Osteocyte (in vitro differentiated cells): ENCODE data around the gene SMPD1. TPM values are rescaled to one million over a fixed set of nuclear protein-coding genes. Genes with fewer than 3 reads are reported as not detected.

Experiments used
- DNase-seq: peaks from one replicate; pipeline ENCODE4 v3.0.0; 2021; ENCODE audit warnings: mixed read lengths; ENCODE audit not compliant: unreplicated experiment; ENCODE audit errors: extremely low spot score
- H3K27ac Mint-ChIP-seq: one replicate; pipeline ENCODE4 v1.8.0; 2021; ENCODE audit warnings: mild to moderate bottlenecking, mixed read lengths; ENCODE audit not compliant: unreplicated experiment
- H3K27me3 Mint-ChIP-seq: one replicate; pipeline ENCODE4 v1.8.0; 2021; ENCODE audit warnings: mixed read lengths; ENCODE audit not compliant: unreplicated experiment
- H3K36me3 Mint-ChIP-seq: one replicate; pipeline ENCODE4 v1.8.0; 2021; ENCODE audit warnings: mixed read lengths; ENCODE audit not compliant: unreplicated experiment
- H3K4me1 Mint-ChIP-seq: one replicate; pipeline ENCODE4 v1.8.0; 2021; ENCODE audit warnings: mixed read lengths; ENCODE audit not compliant: unreplicated experiment
- H3K4me3 Mint-ChIP-seq: one replicate; pipeline ENCODE4 v1.8.0; 2021; ENCODE audit warnings: mild to moderate bottlenecking, moderate library complexity, mixed read lengths; ENCODE audit not compliant: unreplicated experiment
- H3K9me3 Mint-ChIP-seq: one replicate; pipeline ENCODE4 v1.8.0; 2021; ENCODE audit warnings: mixed read lengths; ENCODE audit not compliant: unreplicated experiment
- CTCF ChIP-seq: fragments of 200-600 bp; sonication (generic); IDR thresholded peaks from 2 replicates; pipeline ENCODE4 v1.5.0; 2021; ENCODE audit warnings: antibody characterized with exemption, mild to moderate bottlenecking, moderate library complexity
- total RNA-seq: library from RNA; stranded (reverse); gene quantifications from 2 replicates; pipeline ENCODE4 v1.2.1, GENCODE V29; 2021

SMPD1 gene
- total RNA-seq, 1 donor from 2014 or later, result 93.0 TPM

- no peak overlapping the region for H3K4me3 Mint-ChIP-seq
- H3K27me3 Mint-ChIP-seq, result peaks cover 11% of the 10 kb centered on the region
- DNase-seq, result no peak
- H3K4me1 Mint-ChIP-seq, result no peaks in the 10 kb centered on the region
- H3K27ac Mint-ChIP-seq, result no peak overlapping the region
- no peaks in the 10 kb centered on the region for H3K36me3 Mint-ChIP-seq
- TF ChIP-seq CTCF, result no peak
- H3K9me3 Mint-ChIP-seq, result no peaks in the 10 kb centered on the region
Measured at GRCh38 chr11:6377902-6378639, 12.2 kb upstream of the SMPD1 start.

DNA sequence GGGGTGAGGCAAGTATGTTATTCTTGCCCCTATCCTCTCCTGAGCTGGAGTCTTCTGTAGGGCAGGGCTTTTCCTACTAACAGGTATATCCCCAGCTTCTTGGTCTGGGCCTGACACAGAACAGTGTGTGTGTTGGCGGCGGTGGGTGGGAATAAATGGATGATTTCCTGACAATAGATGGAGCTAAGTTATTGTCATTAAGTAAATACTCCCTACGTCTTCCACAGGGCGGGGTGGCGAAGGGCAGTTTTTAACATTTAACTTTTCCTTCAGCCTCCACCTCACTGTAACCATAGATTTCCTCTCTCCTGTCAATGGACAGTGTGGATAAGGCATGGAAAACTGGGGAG lies 11.7 kb upstream of the SMPD1 start:
- Mint-ChIP-seq H3K4me1 (no peaks in the 10 kb centered on the region), H3K4me3 (no peak overlapping the region), H3K27me3 (peaks cover 11% of the 10 kb centered on the region), H3K27ac (no peak overlapping the region), H3K36me3 (no peaks in the 10 kb centered on the region), H3K9me3 (no peaks in the 10 kb centered on the region)
- DNase-seq, result no peak
- no peak for TF ChIP-seq CTCF

DNA sequence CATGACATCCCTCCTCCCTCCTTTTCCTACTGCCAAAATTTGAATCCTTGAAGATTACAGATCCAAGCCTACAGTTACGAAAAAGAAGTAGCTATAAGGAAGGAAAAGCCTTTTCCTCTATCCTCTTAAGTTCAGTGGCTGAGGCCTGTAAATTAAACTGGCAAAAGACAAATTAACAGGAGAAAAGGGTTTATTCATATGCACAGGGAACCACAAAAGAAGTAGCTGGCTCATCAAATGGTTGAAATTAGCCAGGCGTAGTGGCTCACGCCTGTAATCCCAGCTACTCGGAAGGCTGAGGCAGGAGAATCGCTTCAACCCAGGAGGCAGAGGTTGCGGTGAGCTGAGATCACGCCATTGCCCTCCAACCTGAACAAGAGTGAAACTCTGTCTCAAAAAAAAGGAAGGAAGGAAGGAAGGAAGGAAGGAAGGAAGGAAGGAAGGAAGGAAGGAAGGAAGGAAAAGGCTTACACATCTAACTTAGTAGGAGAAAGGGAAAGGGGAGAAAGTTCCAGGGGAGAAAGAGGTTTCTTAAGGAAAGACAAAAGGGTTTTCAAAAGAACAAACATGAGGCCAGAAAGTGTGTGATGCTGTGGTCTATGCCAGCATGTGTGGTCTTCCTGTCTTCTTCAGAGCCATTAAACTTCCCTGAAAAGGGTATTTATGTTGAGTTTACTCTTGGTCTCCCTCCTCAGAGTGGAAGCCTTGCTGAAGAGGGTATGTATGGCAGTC lies 5.1 kb upstream of the SMPD1 start:
- TF ChIP-seq CTCF, result no peak
- Mint-ChIP-seq H3K27ac (no peak overlapping the region), H3K36me3 (no peaks in the 10 kb centered on the region), H3K27me3 (no peaks in the 10 kb centered on the region), H3K4me1 (peaks cover 26% of the 10 kb centered on the region), H3K9me3 (no peaks in the 10 kb centered on the region), H3K4me3 (no peak overlapping the region)
- DNase-seq, result no peak

GRCh38 chr11:6387811-6388599 lies 2.3 kb upstream of the SMPD1 start:
- peaks cover 46% of the 10 kb centered on the region for H3K4me1 Mint-ChIP-seq
- H3K36me3 Mint-ChIP-seq, result peaks cover 4% of the 10 kb centered on the region
- TF ChIP-seq CTCF, result no peak
- H3K4me3 Mint-ChIP-seq, result peak overlapping the region; percentile 8
- H3K9me3 Mint-ChIP-seq, result no peaks in the 10 kb centered on the region
- no peak for DNase-seq
- peak overlapping the region; percentile 66 for H3K27ac Mint-ChIP-seq
- H3K27me3 Mint-ChIP-seq, result no peaks in the 10 kb centered on the region

DNA sequence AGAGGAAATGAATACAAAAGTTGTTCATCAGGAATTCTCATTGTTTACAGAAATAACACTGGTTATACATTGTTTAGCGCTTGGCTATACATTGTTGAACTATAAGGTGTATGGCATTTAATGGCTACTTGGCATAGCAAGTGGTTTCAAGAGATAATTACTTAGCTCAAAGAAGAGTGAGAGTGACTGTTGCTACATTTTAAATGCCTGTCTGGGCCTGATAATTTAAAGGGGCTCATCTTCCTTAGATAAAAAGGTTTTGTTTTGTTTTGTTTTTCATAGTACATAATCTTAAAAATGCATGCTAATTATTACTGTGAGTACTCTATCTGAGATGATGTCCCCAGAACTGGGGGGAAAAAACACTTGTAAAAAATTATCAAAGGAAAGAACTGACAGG lies 1.5 kb upstream of the SMPD1 start:
- H3K36me3 Mint-ChIP-seq, result peaks cover 7% of the 10 kb centered on the region
- no peaks in the 10 kb centered on the region for H3K9me3 Mint-ChIP-seq
- TF ChIP-seq CTCF, result no peak
- no peaks in the 10 kb centered on the region for H3K27me3 Mint-ChIP-seq
- H3K4me3 Mint-ChIP-seq, result peak overlapping the region; percentile 87
- no peak for DNase-seq
- peaks cover 47% of the 10 kb centered on the region for H3K4me1 Mint-ChIP-seq
- H3K27ac Mint-ChIP-seq, result peak overlapping the region; percentile 66
